GM19193 (cell line): ENCODE measurements around the gene MTAP.

Experiments used
- POLR2A ChIP-seq: IDR thresholded peaks from 4 replicates; pipeline ENCODE4 v1.6.1; 2011; ENCODE audit not compliant: insufficient read depth, insufficient read length; ENCODE audit errors: extremely low read depth

The MTAP gene

DNA sequence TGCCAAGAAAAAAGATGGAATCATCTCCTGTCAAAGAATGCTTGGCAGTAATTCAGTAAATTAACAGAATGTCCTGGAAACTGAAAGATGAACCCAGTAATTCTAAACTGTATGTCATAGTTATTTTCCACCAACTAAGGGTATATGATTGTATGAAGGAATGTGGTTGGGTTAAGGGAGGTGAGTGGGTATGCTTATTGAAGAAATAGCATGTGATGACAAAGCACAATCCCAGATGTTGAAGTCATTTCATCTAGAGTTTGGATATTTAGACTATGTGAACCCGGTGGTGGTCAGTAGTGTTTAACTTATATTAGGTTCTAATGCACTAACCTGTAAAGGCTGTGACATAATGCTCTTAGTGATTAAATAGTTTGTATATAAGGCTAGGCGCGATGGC is 104.4 kb downstream of the MTAP start:
- no peak for TF ChIP-seq POLR2A

DNA sequence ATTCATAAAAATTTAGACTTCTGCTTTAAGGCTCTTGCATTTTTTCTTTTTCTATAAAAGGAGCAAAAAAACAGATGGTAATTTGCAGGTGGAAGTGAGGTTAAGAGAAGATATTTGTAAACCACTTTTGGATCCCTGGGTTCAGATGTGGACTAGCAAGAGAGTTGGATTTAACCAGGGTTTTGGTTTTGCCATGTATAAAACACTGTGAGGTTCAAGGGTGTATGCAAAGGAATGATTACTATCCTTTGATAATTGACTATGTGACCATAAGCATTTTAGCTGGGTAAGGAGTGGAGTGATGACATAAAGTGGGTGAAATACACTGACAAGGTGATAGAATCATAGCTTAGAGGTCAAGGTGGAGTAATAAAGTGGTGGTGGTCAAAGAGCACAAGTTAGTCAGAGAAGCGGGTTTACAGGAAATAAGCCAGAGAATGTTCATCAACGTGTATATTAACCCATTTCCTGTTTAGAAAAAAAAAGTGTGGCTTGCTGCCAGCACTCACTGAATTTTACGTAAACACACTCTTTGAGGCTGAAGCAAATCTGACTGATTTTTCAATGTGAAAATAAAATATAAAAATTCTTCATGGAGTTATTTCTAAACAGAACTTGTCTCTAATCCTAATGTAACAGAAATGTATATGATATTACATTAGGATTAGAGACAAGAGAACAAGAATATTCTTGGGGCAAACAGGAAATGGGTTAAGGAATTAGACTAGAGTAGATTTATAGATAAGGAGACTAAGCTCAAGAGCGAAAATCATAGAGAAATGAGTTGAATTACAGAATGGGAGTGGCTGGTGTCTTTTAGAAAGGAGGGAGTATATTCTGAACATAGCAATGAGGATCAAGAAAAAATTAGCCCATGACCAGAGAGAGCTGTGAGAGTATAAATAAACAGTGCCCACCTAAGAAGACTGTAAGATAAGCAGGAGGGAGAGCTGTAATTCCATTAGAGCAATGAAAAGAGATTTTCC is 117.2 kb downstream of the MTAP start:
- no peak for TF ChIP-seq POLR2A

DNA sequence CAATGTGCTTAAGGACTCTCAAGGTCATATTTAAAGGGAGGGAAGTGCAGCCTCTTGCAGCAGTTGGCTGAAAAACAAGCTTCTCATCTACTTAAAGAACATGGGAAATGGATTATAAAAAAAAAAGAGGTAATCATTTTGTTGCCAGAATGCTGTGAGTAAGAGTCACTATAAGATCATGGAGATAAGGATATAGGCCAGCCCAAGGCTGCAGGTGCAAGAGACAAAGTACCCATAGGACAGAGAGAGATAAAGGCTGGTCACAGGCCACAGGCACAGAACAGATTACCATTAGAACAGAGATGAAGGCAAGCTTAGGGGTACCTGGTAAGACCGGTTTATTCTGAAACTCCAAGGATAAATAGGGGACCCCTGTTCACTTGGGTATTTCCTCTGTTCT is 121.3 kb downstream of the MTAP start:
- TF ChIP-seq POLR2A = no peak

GRCh38 chr9:21927752-21928151 is 125.3 kb downstream of the MTAP start:
- TF ChIP-seq POLR2A = no peak

- TF ChIP-seq POLR2A = no peak
Observed at GRCh38 chr9:21931428-21931827, 129.0 kb downstream of the MTAP start.

DNA sequence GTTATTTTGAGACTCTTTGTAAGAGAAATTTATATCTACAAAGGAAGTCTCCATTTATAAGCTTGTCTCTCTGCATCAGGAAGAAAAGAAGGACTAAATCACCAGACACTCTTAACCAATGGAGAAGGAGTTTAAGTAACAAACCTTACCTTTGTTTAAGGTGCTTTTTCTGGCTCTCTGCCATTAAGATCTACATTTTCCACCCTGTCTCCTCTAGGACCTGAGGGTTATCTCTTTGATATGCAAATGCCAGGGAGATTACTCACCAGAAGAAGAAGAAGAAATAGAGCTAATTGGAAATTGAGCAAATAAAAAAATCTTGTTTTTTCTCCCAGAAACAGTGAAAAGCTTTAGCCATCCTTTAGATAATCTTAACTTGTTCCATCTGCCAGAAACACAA is 130.8 kb downstream of the MTAP start:
- no peak for TF ChIP-seq POLR2A

GRCh38 chr9:21933865-21934264 is 131.4 kb downstream of the MTAP start:
- no peak for TF ChIP-seq POLR2A

GRCh38 chr9:21935631-21936030 is 133.2 kb downstream of the MTAP start:
- TF ChIP-seq POLR2A = no peak

DNA sequence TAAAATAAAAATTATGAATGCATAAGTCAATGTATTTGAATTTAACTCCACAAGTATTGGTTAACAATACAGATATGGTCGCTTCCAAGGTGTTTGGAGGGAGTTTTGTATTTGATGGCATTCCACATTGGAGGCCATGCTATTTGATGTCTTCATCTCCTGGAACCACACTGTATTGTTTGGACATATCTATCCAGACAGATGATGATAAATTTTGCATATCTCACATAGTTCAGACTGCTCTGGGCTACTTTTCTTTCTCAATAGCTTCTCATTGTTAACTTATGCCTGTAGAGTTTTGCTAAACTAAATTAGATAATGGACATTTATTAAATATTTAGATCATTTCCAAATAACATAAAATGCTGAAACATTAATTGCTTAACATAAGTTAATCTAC is 133.7 kb downstream of the MTAP start:
- TF ChIP-seq POLR2A = no peak

- no peak for TF ChIP-seq POLR2A
Observed at GRCh38 chr9:21941337-21941995, 139.0 kb downstream of the MTAP start.

DNA sequence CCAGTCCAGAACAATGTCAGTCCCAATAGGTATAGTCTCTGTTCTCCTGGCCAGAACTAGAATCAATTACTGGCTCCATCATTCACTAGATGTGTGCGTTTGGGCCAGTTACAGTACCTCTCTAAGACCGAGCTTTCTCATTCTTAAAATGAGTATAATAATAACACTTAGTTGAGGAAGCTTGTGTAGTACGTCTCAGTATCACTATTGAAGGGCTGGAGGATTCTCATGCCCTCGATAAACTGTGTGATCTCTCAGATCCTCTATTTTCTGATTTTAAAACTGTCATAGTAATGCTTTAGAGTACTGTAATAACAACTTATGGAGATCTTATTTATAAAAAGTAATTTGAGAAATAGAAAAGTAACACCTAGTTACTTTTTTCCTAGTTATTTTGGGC is 141.0 kb downstream of the MTAP start:
- TF ChIP-seq POLR2A = no peak

DNA sequence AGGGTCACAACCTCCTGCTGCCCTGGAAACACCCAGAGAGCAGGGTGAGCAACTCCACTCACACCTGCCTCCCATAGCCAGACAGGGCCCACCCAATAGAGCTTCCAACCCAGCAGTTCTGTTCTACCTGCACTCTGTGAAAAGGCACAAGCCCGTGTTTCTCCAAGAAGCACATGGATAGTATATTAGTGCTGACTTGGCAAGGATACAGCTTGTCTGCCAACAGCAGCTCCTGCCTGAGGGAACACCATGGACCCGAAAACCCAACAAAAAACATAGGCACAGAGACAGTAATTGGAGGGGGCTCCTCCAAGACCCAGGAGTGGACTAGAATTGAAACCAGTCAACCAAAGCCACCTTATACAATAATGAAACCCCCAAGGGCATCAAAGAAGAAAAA is 143.2 kb downstream of the MTAP start:
- TF ChIP-seq POLR2A = no peak

- no peak for TF ChIP-seq POLR2A
Observed at GRCh38 chr9:21958833-21959232, 156.4 kb downstream of the MTAP start.

- no peak for TF ChIP-seq POLR2A
Observed at GRCh38 chr9:21961569-21961968, 159.1 kb downstream of the MTAP start.

GRCh38 chr9:21964925-21965385 is 162.5 kb downstream of the MTAP start:
- TF ChIP-seq POLR2A = no peak
